Limb (tissue), 2 donors: Measurements from ENCODE around the gene GPR39.

Source experiments
- DNase-seq, 2 donors: peaks; one replicate each; pipeline ENCODE4 v3.0.0-alpha.2; 2016; ENCODE audit errors: extremely low spot score in 2 of 2

GPR39 gene

GRCh38 chr2:132442278-132442677 is 25.7 kb downstream of the GPR39 start:
- no peak for DNase-seq

GRCh38 chr2:132443106-132443505 is 26.5 kb downstream of the GPR39 start:
- DNase-seq: no peak

GRCh38 chr2:132446444-132446843 is 29.8 kb downstream of the GPR39 start:
- DNase-seq: no peak

GRCh38 chr2:132448331-132448730 is 31.7 kb downstream of the GPR39 start:
- no peak for DNase-seq

- peak in 1 of 2 donors; percentile 9 for DNase-seq
Measured at GRCh38 chr2:132448771-132449170, 32.2 kb downstream of the GPR39 start.

- no peak for DNase-seq
Measured at GRCh38 chr2:132449868-132450267, 33.3 kb downstream of the GPR39 start.

DNA sequence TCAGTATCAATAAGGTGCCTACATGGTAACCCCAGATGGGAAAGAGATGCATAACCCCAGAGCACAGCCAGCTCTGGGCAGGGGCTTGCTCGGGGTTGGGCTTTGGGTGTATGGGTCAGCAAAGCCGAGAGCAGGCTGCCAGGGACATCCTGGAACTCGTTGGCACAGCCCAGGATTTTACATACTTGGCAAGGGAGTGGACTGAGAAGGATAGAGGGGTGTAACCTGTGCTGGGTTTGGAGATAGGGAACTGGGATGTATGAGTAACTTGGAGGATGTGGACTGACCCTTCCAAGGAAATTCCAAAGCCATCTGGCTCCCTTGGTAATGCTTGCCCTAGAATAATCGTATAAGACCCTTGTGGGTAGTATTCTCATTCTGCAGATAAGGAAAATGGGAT is 44.2 kb downstream of the GPR39 start:
- DNase-seq: no peak

- no peak for DNase-seq
Measured at GRCh38 chr2:132462236-132462635, 45.6 kb downstream of the GPR39 start.

GRCh38 chr2:132463719-132464118 is 47.1 kb downstream of the GPR39 start:
- no peak for DNase-seq

- no peak for DNase-seq
Measured at GRCh38 chr2:132465917-132466316, 49.3 kb downstream of the GPR39 start.

DNA sequence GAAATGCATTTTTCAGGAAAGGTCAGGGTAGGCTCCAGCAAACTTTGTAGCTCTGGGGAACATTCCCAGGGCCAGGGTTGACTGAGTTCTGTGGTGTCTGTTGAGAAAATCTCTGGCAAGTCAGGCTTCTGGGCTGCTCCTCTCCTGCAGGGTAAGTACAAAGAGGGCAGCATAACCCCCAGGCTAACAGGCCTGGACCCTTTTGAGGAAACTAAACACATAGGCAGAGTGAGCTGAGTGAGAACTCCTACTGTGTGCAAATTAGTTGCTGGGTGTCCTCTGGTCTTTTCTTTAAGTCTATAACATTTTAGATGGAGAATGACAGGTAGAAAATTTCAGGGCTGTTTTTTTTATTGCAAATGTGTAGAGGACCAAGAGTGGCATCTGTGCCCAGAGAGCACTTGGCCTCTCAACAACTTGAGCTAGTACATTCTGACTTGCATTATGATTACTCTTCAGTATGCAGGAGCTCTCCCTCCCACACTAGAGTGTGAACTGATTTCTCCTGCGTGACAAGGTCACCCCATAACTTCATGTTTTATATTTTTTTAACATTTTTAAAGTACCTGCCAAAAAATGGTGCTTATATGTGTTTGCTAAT is 49.9 kb downstream of the GPR39 start:
- DNase-seq: no peak

DNA sequence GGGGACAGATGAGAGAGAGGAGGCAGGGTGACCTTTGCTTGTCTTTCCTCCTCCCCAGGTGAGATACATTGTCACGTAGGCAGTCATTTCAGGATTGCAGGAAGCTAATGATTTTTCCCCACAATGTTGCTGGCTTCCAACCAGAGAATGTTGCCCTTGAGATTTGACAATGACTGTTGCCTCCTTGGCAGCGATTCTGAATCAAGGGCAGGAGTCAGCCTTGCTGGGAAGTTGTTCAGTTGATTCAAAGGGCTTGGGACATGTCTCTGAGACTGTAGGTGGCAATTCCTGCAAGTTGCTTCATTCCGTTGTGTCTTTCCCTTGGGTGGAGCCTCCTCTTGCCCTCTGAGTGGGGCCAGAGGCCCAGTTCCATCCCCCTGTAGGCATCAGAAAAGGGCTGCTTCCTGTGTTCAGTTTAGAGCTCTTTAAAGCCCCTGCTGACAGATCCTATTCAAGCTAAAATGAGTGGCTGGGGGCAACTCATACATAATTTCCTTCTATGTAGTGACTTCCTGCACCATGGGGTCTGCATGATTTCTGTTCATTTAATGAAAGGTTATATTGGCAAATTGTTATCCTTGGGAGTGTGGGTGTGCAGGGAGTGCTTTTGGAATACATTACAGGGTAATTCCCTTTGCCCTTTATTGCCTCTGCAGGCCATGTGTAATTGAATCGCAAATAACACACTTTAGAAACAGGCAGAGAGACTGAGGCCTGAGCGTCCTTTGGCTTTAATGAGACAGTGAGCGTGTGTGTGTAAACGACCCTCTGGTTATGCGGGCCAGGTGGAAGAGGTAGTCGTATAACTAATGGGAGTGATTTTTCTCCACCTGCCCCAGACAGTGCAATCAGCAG is 52.4 kb downstream of the GPR39 start:
- DNase-seq: no peak

- no peak for DNase-seq
Measured at GRCh38 chr2:132470746-132471145, 54.1 kb downstream of the GPR39 start.

- no peak for DNase-seq
Measured at GRCh38 chr2:132473174-132473883, 56.7 kb downstream of the GPR39 start.

DNA sequence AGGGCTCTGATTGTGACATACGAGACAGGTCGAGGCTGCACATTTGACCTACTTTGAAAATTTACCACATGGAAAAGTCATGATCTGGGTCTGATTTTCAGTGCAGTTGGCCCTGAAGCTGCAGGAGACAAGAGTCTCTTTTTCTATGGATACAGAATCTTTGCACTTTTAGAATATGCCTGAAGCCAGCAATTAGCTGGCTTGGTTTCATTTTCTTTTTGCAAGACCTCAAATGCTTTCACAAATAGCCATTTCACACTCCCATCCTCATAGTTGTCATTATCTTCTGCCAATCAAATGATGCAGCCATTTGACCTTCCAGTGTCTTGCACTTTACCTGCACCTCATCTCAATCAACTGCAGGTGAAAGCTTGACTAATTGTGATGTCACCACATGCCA is 59.0 kb downstream of the GPR39 start:
- no peak for DNase-seq

DNA sequence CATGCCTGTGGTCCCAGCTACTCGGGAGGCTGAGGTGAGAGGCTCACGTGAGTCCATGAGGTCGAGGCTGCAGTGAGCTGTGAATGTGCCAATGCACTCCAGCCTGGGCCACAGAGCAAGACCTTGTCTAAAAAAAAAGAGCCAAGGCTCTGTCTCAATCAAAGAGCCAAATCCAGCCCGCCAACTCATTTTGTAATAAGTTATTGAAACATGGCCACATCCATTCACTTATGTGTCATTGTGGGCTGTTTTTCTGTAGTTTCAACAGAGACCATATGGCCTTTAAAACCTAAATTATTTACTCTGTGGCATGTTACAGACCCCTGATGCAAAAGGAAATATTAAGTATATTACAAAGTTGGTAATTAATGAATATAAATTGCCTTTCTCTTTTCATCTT is 60.8 kb downstream of the GPR39 start:
- no peak for DNase-seq

GRCh38 chr2:132477962-132478361 is 61.4 kb downstream of the GPR39 start:
- peak in 1 of 2 donors; percentile 48 for DNase-seq

DNA sequence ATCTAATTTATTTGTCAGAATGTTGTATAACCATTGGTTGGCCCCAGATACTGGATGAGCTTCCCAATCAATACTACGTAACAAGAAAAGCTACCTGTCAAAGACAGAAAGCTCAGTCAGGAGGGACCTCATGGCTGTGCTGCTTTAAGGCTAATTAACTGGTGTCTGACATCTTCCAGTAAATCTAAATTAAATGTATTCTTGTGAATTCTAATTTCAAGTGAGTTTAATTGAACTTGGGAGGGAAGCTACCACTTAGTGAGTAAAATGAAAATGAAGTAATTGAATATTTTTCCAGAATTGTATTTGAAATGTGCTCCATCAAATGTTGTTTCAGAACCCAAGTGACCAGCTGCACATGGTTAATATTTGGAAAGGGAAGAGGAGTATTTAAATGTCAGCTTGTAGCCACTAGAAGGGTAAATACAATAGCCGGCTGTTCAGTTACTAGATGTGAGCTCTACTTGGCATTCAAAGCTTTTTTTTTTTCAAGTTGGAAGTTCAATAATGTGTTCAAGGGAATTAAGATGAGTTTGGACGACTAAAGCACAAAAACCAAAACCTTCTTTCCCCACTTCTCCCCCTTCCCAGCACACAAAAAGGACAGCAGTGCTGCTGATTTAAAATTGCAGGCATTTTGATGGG is 62.0 kb downstream of the GPR39 start:
- no peak for DNase-seq

DNA sequence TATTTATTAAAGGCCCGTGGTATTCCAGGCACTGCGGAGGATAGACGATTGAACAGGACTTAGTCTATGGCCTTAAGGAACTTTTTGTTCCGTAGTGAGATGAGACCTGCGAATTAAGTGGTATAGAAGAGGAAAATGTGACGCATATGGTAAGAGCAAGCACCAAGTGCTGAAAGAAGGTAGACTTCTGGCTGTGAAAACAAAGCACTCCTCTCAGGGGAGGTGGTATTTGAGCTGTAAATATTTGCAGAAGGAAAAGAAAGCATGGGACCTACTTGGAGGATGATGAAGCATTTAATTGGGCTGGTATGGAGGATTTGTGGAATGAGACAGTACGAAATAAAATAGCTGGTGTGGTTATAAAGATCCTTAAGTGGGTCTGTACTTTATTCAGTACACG is 62.5 kb downstream of the GPR39 start:
- no peak for DNase-seq

DNA sequence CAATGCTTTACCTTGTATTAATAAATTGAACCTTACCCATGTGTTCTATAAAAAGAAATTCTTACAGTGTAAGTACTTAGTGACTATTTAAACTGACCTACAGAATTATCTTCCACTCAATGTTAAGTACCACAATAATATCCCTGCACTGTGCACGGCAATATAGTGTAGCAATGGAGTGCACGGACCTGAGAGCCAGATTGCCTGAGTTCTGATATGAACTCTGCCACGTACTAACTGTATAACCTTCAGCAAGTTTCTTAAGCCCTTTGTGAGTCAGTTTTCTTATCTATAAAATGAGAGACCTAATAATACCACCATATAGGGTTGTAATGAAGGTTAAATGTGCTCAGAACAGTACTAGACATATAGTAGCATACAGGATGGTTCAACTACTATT is 66.2 kb downstream of the GPR39 start:
- no peak for DNase-seq

DNA sequence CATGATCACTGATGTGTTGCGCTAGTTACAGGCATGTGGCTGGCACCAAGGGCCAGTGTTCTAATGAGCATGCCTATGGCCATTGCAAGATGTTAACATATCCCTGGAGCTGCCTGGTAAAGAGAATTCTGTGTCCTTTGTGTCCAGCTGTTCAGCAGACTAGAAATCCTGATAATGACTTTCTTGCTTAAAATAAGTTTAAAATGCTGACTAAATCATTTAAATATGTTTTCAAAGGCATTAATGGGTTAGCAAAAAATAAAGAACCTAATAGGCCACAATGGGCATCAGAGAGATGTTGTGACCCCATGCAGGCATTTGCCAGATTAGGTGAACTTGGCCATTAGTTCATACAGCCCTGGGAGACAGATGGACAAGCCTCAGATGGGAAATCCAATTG is 67.5 kb downstream of the GPR39 start:
- DNase-seq: no peak

GRCh38 chr2:132488491-132488890 is 71.9 kb downstream of the GPR39 start:
- DNase-seq: no peak
